SKM-1 treated with dmso at 0.1 percent for 144 hours (cell line): ENCODE measurements around the gene GEMIN4.
"Not testable (repeated sequence)": the region's sequence is repeated elsewhere in the genome, so short reads cannot be mapped to it uniquely, and the experiment has no call there.

ENCODE experiments used
- DNase-seq: peaks from one replicate; lab custom pipeline; 2025; ENCODE audit not compliant: unreplicated experiment; lab: John Stamatoyannopoulos, UW

GEMIN4 gene

GRCh38 chr17:752002-752619, at the start of gene GEMIN4:
Gene GEMIN4, minus strand, starts transcription at chr17:752264. Its CDS starts 122 bp downstream, at chr17:752142.
- peak; percentile 59 for DNase-seq

GRCh38 chr17:801660-802059, 49.6 kb upstream of the GEMIN4 start:
- DNase-seq = no peak

- DNase-seq = no peak
Measured at GRCh38 chr17:800446-801242, 48.6 kb upstream of the GEMIN4 start.

- DNase-seq = no peak
Measured at GRCh38 chr17:799261-799660, 47.2 kb upstream of the GEMIN4 start.

- DNase-seq = no peak
Measured at GRCh38 chr17:798246-798645, 46.2 kb upstream of the GEMIN4 start.

GRCh38 chr17:797236-797840, 45.3 kb upstream of the GEMIN4 start:
- DNase-seq = no peak

GRCh38 chr17:796609-797008, 44.5 kb upstream of the GEMIN4 start:
- DNase-seq = no peak

- no peak for DNase-seq
Measured at GRCh38 chr17:795721-796120, 43.7 kb upstream of the GEMIN4 start.

GRCh38 chr17:795276-795675, 43.2 kb upstream of the GEMIN4 start:
- no peak for DNase-seq

GRCh38 chr17:794876-795275, 42.8 kb upstream of the GEMIN4 start:
- no peak for DNase-seq

GRCh38 chr17:792277-792676, 40.2 kb upstream of the GEMIN4 start:
- DNase-seq = no peak

GRCh38 chr17:791829-792228, 39.8 kb upstream of the GEMIN4 start:
- no peak for DNase-seq

GRCh38 chr17:790874-791247, 38.8 kb upstream of the GEMIN4 start:
- not testable (repeated sequence) for DNase-seq

- not testable (repeated sequence) for DNase-seq
Measured at GRCh38 chr17:789931-790873, 38.1 kb upstream of the GEMIN4 start.

- DNase-seq = no peak
Measured at GRCh38 chr17:789160-789840, 37.2 kb upstream of the GEMIN4 start.

- no peak for DNase-seq
Measured at GRCh38 chr17:788551-788950, 36.5 kb upstream of the GEMIN4 start.

GRCh38 chr17:787641-788221, 35.7 kb upstream of the GEMIN4 start:
- DNase-seq = no peak

- DNase-seq = not testable (repeated sequence)
Measured at GRCh38 chr17:785901-786300, 33.8 kb upstream of the GEMIN4 start.

- DNase-seq = no peak
Measured at GRCh38 chr17:784143-784542, 32.1 kb upstream of the GEMIN4 start.
